Smooth muscle cell of bladder (primary cell): Measurements from ENCODE around the gene TIPRL. TPM values are rescaled to one million over a fixed set of nuclear protein-coding genes. Genes with fewer than 3 reads are reported as not detected.

Experiments
- total RNA-seq: library from RNA; depleted of rRNA; stranded (reverse); fragments of >200 nt; gene quantifications from 2 replicates; pipeline ENCODE4 v1.2.3, GENCODE V29; 2014

TIPRL gene
- 36.1 and 37.7 TPM in 2 replicates for total RNA-seq

DNA sequence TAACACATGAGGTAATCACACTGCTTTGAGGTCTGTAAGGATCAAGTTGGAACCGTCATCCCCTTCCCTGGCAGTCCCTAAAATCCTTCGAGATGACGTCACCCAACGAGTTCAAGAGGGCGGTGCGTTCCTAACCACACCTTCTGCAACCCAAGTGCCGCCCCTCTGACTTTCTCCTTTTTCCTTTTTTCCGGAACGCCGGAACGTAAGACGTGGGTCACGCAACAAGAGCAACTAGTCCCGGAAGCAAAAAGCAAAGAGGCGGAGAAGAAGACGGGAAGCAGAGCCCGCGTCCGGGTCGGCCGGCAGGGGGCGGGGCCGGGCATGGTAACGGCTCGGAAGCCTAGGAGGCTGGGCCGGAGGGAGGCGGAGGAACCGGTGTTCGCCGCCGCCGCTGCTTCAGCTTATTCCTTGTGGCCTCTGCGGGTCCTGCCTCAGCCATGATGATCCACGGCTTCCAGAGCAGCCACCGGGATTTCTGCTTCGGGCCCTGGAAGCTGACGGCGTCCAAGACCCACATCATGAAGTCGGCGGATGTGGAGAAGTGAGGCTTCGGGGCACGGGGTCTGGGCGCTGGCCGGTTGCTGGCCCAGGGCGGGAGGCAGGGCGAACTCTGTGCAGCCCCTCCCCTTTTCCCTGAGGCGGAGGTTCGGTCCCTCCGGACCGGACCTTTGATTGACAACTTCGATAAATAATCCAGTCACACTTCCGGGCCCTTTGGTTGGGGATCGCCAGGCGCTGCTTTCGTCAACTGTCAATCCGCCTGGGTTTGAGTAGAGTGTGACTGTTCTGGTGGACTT, at the start of gene TIPRL:
TIPRL (plus strand) TSS at position 325 of the 800 bp plus-strand sequence; CDS start at position 441, 116 bp downstream.

GRCh38 chr1:168136709-168137514, 41.9 kb upstream of the TIPRL start, which contains the start of gene GPR161:
GPR161 (minus strand) TSS chr1:168136930; CDS start chr1:168104850, 32,080 bp downstream.

DNA sequence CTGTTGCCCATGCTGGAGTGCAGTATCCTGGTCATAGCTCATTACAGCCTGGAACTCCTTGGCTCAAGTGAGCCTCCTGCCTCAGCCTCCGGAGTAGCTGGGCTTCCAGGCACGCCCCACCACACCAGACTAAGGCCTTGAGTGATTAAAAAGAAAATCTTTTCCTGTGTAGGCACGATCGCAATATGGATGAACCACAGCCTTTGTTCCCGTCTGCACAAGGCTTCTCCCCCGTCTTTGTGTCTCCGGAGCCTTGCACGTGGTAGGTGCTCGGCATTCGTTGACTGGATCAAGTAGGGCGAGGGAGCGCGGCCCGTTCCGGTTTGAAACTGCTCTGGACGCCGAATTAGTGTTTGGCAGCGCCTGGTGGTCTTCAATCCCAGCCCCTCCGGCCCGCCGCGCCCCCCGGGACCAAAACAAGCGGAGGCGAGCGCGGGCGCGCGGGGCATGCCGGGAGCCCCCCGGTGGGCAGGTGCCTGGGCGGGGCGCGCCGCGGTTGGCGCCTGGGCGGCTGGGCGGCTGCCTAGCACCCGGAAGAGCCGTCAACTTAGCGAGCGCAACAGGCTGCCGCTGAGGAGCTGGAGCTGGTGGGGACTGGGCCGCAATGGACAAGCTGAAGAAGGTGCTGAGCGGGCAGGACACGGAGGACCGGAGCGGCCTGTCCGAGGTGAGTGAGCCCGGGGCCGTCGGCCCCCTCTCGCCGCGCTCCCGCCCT, 46.9 kb downstream of the TIPRL start, which contains the start of gene SFT2D2:
SFT2D2 (plus strand) TSS at position 529 of the 715 bp plus-strand sequence; CDS start at position 605, 76 bp downstream.

Other genes with a start within 250 kb of the TIPRL start
- gene DCAF6, start 242.3 kb upstream of the TIPRL start, total RNA-seq, result 59.7 and 71.6 TPM in 2 replicates
- gene MPC2, start 241.9 kb upstream of the TIPRL start, total RNA-seq, result 37.7 and 39.8 TPM in 2 replicates
- gene GPR161, start 42.0 kb upstream of the TIPRL start, total RNA-seq, result 11.3 and 11.8 TPM in 2 replicates
- 23.5 and 31.1 TPM in 2 replicates for gene SFT2D2, start 47.0 kb downstream of the TIPRL start, total RNA-seq
- 0.43 and 0.74 TPM in 2 replicates for gene TBX19, start 101.9 kb downstream of the TIPRL start, total RNA-seq